ENCODE measurements around the gene ARF5. TPM values are rescaled to one million over a fixed set of nuclear protein-coding genes. Genes with fewer than 3 reads are reported as not detected.

The ARF5 gene
- total and polyA plus RNA-seq, 2 of the 8 experiments (the other 6 are each of a cell fraction or from before 2014, with no cell fraction given): 154 to 579 TPM

DNA sequence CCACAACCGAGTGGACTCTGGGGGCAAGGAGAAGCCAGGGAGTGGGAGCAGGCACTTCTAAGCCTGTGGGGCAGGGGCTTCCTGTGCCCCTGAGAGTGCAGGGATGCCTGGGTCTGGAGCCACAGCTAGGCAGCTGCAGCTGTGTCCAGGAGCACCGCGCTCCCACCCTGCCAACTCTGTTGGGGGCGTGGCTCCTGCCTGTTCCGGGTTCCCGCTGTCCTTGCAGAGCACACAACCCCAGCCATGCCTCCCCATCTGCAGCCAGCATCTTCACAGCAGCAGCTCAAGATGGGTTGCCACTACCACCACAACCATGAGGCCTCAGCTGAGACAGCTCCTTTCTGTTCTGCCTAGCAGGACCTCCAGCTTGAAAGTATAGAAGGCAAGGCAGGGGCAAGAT, 21.1 kb downstream of the ARF5 start:
- Histone ChIP-seq H2BK12ac (ENCODE audit: low read depth, low read length) (no peak overlapping the region), H2BK5ac (ENCODE audit: low read depth, low read length) (no peak overlapping the region), H3K4me3 (ENCODE audit: extremely low read depth in 1 of 4, insufficient read depth in 2 of 4, low read depth in 3 of 4, low read length in 4 of 4) (no peak overlapping the region), H4K5ac (ENCODE audit: insufficient read length, low read depth, low read length) (no peak overlapping the region), H2BK15ac (ENCODE audit: low read length) (no peak overlapping the region), H3K9me3 (ENCODE audit: insufficient read depth in 2 of 2, low read depth in 1 of 2, low read length in 1 of 2) (no peaks in the 10 kb centered on the region), H3K79me2 (ENCODE audit: control insufficient read depth in 1 of 2, insufficient read depth in 2 of 2, low read length in 2 of 2) (no peaks in the 10 kb centered on the region), H3K56ac (replicated peaks; ENCODE audit: insufficient read length, low read depth, low read length) (no peak overlapping the region), H3K27me3 (replicated peaks in 1 of 4; ENCODE audit: control insufficient read depth in 3 of 4, extremely low read depth in 1 of 4, insufficient read depth in 3 of 4, low read length in 3 of 4) (peaks cover 0 to 5% (median 0%) of the 10 kb centered on the region in 4 experiments; a peak in 1 of 7 replicates), H3K23me2 (ENCODE audit: low read depth, low read length) (peaks cover 10% of the 10 kb centered on the region; the same call in 1 of the 2 replicates), H2AK5ac (ENCODE audit: low read depth, low read length) (no peak overlapping the region), H3K79me1 (ENCODE audit: low read depth, low read length) (no peaks in the 10 kb centered on the region), H2BK120ac (replicated peaks; ENCODE audit: low read depth, low read length) (no peak overlapping the region), H4K8ac (ENCODE audit: extremely low read depth, insufficient read depth, low read length) (no peak overlapping the region), H3K9ac (replicated peaks in 1 of 4; ENCODE audit: extremely low read depth in 1 of 4, low read depth in 3 of 4, low read length in 3 of 4) (no peak overlapping the region), H3K36me3 (ENCODE audit: control insufficient read depth in 2 of 4, insufficient read depth in 4 of 4, low read length in 3 of 4) (no peaks in the 10 kb centered on the region), H2AFZ (ENCODE audit: low read length) (no peak overlapping the region), H3K27ac (ENCODE audit: low read depth, low read length) (no peak overlapping the region), H4K91ac (replicated peaks; ENCODE audit: insufficient read length, low read length) (no peak overlapping the region), H3K4me1 (replicated peaks in 1 of 4; ENCODE audit: control insufficient read depth in 3 of 4, insufficient read depth in 4 of 4, low read length in 3 of 4) (no peaks in the 10 kb centered on the region), H4K20me1 (replicated peaks in 1 of 2; ENCODE audit: control insufficient read depth in 1 of 2, insufficient read depth in 2 of 2, low read length in 2 of 2) (peaks cover 0 to 2% of the 10 kb centered on the region in 2 experiments), H3K4me2 (ENCODE audit: insufficient read depth in 1 of 2, low read depth in 2 of 2, low read length in 2 of 2) (no peak overlapping the region), H3K18ac (ENCODE audit: extremely low read depth, low read length) (no peak overlapping the region), H3K23ac (ENCODE audit: insufficient read length) (no peak overlapping the region), H3K4ac (replicated peaks; ENCODE audit: insufficient read length, low read depth, low read length) (no peak overlapping the region), H2BK20ac (ENCODE audit: low read length) (no peak overlapping the region), H3K14ac (ENCODE audit: insufficient read length) (no peak overlapping the region)
- DNase-seq (ENCODE audit: low read depth in 1 of 2, low spot score in 2 of 2) (no peak), FAIRE-seq (no peak)
- 82% methylated on average over 6 of the region's 6 CpGs; no CpG with 5 or more reads in 1 of the 2 experiments for WGBS, 2 experiments (ENCODE audit: extremely low coverage in 1 of 2, insufficient coverage in 1 of 2, insufficient read length in 1 of 2, insufficient replicate concordance in 2 of 2, low coverage in 1 of 2, low lambda C conversion rate in 2 of 2, missing lambda C conversion rate in 1 of 2)
- CTCF ChIA-PET (ENCODE audit: partially characterized antibody): interaction anchor here (0.6 to 1.9 kb wide), 6 partner anchors 8 to 559 kb away, joined by 3 to 6 read pairs (median 3); no protein-coding TSS in a partner anchor
- POLR2A ChIA-PET (ENCODE audit: partially characterized antibody): no interaction called here
- TF ChIP-seq CREB1 (IDR thresholded peaks at IDR 0.05): no peak
- no peak for TF ChIP-seq KDM1A (IDR thresholded peaks at IDR 0.05; ENCODE audit: borderline replicate concordance, low read length)
- TF ChIP-seq SAP30 (IDR thresholded peaks at IDR 0.05; ENCODE audit: insufficient read depth, insufficient replicate concordance, low read length): no peak
- no peak for TF ChIP-seq SUZ12 (IDR thresholded peaks at IDR 0.05; ENCODE audit: low read length)
- TF ChIP-seq EGR1 (IDR thresholded peaks at IDR 0.05; ENCODE audit: borderline replicate concordance, low read depth, low read length): no peak
- TF ChIP-seq TEAD4 (IDR thresholded peaks at IDR 0.05; ENCODE audit: low read depth, low read length): no peak
- no peak for TF ChIP-seq KDM4A (IDR thresholded peaks at IDR 0.05; ENCODE audit: low read depth, low read length, severe bottlenecking)
- no peak for TF ChIP-seq SIRT6 (IDR thresholded peaks at IDR 0.05; ENCODE audit: low read length)
- no peak for TF ChIP-seq SP1 (IDR thresholded peaks at IDR 0.05; ENCODE audit: low read depth, low read length)
- no peak for TF ChIP-seq RXRA (IDR thresholded peaks at IDR 0.05; ENCODE audit: insufficient read depth, low read depth, low read length)
- TF ChIP-seq, protein P1, sequence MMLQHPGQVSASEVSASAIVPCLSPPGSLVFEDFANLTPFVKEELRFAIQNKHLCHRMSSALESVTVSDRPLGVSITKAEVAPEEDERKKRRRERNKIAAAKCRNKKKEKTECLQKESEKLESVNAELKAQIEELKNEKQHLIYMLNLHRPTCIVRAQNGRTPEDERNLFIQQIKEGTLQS (IDR thresholded peaks at IDR 0.05; ENCODE audit: insufficient read depth, low read depth, low read length): no peak
- no peak for TF ChIP-seq MAFK (IDR thresholded peaks at IDR 0.05; ENCODE audit: low read depth, low read length)
- no peak for TF ChIP-seq JUN (IDR thresholded peaks at IDR 0.05; ENCODE audit: low read depth, low read length)
- no peak for TF ChIP-seq RNF2 (IDR thresholded peaks at IDR 0.05; ENCODE audit: borderline replicate concordance, low read depth, low read length, missing control alignments, poor library complexity, severe bottlenecking)
